KBM-7 (cell line): ENCODE results near the gene TCHP.

ENCODE experiments used
- DNase-seq: peaks from one replicate; pipeline ENCODE4 v3.0.0-alpha.2; 2015
- in situ Hi-C: fragments of 300-500 bp; cut with MboI; formaldehyde crosslinking; loops from 2 replicates; pipeline ENCODE4 v1.14.3; 2020; ENCODE audit warnings: low sequenced_read_pairs, low pct_unique_long_range_greater_than_20kb, mixed read lengths

The TCHP gene

DNA sequence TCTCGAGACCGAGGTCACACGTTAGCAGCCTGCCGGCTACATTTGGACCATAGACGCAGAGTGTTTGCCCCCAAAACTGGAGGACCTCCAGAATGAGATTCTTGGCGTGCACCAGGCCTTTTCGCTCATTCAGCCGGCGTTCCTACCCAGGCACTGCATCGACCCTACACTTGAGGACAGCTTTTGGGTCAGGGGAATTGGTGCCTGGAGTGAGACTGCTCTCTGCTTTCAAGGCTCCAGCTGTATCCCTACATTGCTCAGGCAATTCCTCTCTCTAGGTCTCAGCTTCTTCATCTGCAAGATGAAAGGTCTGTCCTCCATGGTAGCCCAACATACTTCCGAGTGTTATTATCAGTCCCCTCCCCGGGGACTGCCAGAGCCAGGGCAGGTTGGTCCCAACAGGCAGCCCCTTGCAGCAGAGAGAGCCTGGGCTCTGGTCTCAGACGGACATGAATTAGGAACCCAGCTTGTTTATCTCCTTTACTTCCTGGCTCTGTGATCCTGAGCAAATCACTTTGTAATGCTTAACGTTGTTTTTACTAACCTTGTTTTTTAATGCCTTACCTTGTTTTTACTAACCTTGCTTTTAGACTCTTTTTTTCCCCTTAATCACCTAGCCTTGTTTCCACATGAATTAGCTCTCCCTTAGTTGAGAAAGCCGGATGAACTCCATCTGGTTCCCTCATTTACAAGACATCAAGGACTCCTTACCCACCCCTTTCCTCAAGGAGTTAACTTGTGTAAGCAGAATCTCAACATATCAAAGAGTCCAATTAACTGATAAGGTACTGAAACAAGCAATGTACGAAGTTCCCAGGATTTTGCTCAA is 892 bp downstream of the TCHP start:
- in situ Hi-C loops = no loop called here
- peak; percentile 34 for DNase-seq

DNA sequence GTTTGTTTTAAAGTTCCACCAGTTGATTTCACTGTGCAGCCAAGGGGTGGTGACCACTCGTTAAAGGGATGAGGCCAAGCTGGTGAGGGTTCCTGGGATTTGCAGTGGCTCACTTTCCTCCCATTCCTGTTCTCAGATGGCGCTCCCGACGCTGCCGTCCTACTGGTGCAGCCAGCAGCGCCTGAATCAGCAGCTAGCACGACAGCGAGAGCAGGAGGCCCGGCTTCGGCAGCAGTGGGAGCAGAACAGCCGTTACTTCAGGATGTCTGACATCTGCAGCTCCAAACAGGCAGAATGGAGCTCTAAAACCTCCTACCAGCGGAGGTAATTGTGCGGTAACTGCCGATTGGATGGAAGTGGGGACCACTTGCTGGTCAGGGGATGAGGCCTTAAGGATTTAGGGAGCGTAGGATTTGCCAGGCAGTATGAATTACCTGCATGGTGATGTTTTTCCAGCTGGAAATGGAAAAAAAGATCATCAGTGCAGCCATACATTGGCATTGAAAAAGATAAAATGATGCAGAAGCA is 2.9 kb downstream of the TCHP start:
- in situ Hi-C loops = no loop called here
- no peak for DNase-seq

DNA sequence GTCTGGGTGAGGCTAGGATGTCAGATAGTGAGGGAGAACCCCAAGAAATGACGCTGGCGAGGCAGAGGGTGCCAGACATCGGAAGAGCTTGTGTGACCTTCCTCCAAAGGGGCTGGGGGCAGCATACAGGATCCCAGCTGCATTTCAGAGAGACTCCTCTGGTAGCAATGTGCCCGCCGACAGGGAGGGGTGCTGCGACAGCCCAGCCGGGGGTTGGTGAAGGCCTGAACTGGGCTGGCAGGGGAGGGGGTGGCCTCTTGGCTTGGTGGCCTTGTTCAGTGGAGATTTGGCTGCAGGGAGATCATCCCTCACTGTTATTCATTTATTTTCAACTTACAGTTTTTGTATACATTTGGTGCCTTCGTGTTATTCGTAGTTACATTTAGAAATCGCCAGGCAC is 5.2 kb downstream of the TCHP start:
- in situ Hi-C loops = no loop called here
- no peak for DNase-seq

DNA sequence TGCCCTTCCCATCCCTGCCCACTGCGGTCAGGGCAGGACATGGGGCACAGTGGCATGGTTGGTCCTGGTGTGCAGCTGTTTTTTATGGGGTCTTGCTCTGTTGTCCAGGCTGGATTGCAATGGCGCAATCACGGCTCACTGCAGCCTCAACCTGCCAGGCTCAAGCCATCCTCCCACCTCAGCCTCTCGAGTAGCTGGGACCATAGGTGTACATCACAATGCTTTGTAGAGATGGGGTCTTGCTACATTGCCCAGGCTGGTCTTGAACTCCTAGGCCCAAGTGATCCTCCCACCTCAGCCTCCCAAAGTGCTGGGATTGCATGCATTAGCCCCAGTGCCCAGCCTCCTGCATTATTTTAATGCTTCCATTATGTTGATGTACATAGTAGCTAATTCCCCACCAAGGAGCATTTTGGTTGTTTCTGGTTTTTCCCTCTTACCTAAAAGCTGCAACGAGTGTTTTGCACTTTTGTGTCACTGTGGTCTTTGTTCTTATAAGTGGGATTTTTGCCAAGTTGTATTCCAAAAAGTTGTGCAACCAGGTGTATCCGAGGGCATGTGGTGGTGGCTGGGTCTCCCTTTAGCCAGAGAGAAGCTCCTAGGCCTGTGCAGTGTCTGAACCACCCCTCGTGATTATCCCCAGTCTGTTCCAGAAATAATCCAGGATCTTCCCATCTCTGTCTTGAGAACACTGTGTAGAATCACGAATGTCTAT is 10.3 kb downstream of the TCHP start:
- no peak for DNase-seq
- in situ Hi-C loops = no loop called here

DNA sequence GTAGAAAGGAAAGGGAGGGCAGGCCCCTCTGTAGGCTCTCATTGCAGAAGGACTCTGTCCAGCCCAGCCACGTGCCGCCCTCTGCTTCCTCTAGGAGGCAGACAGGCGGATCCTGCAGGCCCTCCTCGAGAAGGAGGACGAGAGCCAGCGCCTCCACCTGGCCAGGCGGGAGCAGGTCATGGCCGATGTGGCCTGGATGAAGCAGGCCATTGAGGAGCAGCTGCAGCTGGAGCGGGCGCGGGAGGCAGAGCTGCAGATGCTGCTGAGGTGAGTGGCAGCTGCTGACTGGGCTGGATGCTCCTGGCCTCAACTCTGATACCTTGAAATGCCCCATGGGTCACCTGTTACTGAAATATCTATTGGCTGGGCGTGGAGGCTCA is 10.9 kb downstream of the TCHP start:
- in situ Hi-C loops = no loop called here
- DNase-seq = peak; percentile 57

DNA sequence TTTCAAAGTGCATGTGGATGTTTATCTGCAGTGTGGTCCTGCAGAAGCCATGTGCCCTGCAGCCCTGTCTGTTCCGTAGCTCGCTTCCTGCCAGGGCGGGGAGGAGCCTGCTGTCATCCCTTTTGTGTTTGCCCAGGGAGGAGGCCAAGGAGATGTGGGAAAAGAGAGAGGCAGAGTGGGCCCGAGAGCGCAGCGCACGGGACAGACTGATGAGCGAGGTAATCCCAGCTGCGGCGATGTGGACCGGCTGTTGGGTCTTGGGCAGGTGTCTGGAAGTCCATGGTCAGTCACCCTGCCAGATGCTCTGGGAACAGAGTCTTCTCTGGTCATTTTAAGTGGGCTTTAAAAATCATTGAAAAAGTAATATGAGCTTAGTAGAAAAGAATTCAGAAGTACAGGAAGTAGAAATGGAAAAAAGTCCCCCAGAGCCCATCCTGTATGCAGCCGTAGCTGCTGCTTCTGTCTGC is 12.8 kb downstream of the TCHP start:
- in situ Hi-C loops = no loop called here
- no peak for DNase-seq

DNA sequence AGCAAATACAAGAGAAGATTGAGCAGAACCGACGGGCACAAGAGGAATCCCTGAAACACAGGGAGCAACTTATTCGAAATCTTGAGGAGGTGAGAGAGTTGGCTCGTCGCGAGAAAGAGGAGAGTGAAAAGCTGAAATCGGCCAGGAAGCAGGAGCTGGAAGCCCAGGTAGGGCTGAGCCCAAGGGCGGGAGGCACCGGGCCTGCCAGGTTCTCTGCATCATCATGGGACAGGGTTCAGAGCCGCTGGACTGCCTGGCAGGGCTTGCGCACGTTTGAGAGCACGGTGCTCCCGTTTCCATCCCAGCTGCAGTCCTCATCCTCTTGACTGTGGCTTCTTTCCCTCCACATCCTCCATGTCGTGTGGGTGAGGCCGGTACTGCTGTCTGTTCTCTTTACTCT is 14.4 kb downstream of the TCHP start:
- in situ Hi-C loops = no loop called here
- DNase-seq = no peak

DNA sequence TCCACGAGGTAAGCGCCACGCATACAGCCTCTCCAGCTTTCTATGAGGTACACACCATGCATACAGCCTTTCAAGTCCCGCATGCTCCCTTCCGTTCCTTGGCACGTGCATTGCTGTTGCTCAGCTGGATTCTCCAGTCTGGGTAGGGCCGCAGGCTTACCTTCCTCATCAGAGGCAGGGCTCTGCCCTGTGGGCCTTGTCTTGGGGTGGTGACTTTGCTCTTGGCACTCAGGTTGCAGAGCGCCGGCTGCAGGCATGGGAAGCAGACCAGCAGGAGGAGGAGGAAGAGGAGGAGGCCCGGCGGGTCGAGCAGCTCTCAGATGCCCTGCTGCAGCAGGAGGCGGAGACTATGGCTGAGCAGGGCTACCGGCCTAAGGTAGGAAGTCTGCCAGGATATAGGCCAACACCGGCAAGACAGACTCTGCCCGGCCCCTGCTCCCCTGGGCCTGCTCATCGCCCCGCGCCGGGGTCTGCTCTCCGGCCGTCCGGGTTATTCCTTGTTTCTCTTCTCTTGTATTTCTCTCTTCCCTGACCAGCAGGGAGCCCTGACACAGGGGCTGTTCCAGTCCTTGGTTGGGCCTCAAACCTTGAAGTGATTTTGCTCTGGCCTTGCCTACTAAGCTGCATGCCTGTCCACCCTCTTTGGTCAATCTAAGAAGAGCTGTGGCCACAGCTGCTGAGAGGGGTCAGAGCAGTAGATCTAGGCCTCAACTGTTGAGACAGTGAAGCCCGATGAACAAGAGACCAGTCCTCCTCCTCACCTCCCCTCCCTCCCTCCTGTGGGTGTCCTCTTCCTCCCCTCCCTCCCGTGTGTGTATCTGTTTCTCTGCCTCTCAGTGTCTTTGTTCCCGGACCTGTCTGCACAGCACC is 15.3 kb downstream of the TCHP start:
- in situ Hi-C loops = no loop called here
- no peak for DNase-seq

DNA sequence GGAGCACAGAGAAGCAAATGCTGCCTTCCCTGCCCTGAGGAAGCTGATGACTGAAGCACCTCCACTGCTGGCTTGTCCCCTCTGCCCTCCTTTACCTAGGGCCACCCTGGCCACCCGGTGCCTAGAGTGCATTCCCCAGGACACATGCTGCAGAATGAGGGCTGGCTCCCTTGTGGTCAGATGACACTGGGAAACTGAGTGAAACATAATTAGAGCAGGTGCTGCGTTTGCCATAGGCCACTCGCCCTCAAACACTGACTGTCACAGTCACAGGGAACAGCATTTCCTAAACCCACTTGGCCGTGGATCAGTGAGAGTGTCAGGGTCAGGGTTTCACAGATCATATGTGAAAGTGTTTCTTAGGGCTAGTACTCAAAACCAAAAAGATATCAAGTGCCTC is 16.0 kb downstream of the TCHP start:
- in situ Hi-C loops = no loop called here
- no peak for DNase-seq

DNA sequence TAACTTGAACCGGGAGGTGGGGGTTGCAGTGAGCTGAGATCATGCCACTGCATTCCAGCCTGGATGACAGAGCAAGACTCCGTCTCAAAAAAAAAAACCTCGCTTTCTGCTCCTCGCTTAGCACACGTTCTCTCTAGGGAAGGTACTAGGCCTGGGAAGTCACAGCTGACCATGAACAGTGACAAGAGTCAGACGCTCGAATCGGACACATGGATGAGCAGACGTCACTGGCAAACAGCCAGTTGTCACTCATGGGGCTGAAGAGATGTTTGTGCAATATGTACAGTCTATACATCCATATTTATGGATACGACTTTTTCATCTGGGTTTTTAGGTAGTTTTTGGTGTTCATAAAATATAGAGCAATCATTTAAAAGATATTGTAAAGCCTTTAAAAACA is 19.4 kb downstream of the TCHP start:
- in situ Hi-C loops = no loop called here
- no peak for DNase-seq

DNA sequence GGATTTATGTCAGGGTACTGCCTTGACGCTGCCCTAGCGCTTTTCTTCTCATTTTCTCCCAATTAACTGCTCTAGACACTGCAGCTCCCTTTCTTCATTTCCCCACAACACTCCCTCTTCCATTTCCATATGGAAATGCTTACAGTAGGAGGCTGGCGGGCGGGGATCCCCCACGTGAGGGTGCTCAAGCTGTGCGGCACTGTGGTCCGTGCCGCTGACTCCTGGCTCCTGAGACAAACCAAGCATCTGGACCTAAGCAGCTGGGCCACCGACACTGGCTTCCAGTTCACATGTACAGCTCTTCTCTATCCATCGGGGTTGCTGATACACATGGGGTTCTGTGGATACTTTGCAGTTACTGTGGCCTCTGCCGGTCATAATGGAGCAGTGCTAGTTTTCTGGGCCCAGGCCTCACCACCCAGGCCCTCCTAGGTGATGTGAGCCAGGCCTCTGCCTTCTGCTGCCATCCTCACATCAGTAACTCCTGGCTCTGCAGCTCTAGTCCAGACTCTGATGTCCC is 20.2 kb downstream of the TCHP start:
- DNase-seq = no peak
- in situ Hi-C loops = no loop called here

DNA sequence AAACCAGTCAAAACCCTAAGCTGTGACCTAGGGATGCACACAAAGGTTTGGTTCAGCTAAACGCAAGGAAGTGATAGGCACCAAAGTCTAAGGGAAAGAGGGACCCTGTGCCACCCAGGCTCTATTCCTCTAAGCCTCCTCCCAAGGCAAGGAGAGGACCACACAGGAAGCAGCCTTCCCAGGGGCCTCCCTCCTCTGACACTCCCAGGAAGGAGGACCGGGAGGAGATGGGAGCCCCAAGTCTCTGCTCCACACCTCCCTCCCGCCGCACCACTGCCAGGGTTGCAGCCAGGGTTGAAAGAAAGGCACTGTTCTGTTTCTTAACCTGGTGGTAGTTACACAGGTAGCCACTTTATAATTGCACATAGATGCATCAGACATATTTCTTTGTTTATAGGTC is 21.9 kb downstream of the TCHP start:
- no peak for DNase-seq
- in situ Hi-C loops = no loop called here

DNA sequence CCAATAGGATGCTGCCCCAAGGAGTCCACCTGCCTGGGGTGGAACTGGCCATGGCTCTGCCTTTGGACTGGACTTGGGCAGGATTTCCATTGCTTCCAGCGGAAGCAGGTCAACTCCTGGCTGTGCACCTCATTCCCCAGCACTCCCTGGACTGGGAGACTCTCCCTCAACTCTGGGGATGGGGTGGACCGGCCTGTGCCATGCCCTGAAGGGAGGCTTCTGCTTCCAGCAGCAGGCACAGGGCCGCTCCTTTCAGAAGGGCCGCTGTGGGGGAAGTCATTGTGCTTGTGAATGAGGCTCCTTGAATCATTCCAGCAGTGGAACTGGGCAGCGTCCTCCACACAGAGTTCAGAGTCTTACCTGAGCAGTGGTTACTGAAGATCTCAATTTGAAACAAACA is 23.0 kb downstream of the TCHP start:
- DNase-seq = no peak
- in situ Hi-C loops = no loop called here

DNA sequence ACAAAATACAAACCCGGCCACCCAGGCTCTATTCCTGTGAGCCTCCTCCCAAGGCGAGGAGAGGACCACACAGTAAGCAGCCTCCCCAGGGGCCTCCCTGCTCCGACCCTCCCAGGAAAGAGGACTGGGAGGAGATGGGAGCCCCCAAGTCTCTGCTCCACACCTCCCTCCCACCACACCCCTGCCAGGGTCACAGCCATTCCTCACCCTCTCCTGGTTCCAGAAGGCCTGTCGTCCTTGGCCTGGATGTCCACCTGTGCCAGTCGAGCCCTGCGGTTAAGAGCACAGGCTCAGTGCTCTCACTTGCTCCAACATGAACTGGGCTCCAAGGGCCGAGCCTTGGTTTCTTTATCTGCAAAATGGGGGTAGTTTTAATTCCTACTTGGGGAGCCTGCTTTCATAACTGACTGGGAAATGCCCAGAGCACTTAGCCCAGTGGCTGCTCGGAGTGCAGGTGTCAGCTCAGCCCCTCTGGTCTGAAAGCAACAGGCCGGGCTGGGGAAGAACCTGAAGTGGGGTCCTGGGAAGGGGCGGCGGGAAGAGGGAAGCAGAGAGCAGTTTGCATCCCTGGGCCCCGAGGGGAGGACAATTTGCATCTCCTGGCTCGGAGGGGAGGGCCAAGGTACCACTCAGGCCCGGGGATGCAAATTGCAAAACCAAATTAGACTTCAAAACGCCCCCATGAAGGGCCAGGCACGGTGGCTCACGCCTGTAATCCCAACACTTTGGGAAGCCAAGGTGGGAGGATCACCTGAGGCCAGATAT is 23.6 kb downstream of the TCHP start:
- in situ Hi-C loops = no loop called here
- no peak for DNase-seq

DNA sequence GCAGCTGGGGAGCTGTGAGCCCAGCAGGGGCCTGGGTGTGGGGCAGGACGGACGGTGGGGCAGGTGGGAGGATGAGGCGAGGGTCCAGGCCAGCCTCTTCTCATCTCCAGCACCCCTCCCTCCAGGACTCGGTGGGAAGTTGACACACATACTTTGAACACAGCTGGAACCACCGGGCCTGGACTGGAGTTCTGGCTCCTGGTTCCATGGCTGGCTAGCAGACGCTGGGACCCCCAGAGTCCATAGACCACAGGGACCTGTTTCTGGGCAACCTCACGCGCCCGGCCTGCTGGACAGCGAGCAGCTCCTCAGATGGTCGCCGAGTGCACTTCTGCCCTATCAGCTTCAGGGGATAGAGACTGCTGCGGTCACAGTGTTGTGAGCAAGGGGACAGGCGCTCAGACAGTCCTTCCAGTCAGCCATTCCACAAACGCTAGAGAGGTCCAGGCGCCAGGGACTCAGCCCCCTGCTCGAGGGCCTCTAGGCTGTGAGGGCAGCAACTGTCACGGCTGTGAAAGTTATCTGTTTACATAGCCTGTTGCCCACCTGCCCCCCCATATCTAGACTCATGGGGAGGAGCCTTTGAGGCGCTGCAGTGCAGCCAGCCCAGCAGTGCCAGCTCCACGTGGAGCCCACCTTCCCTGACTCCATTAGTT is 25.2 kb downstream of the TCHP start:
- DNase-seq = no peak

DNA sequence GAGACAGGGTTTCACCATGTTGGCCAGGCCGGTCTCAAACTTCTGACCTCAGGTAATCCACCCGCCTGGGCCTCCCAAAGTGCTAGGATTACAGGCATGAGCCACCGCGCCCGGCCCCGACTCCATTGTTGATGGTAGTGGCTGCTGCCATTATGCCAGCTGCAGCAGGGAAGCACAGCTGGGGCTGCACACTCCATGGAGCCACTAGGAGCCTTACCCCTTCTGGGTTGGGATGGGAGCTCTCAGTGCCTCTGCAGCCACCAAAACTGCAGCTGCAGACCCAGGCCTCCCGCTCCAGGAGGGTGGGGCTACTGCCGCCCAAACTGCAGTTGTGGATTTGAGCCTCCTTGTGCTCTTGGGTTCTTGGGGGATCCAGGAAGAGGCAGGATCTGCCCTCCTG is 25.9 kb downstream of the TCHP start:
- no peak for DNase-seq
- in situ Hi-C loops = no loop called here

More for the DNA sequence above, 25.2 kb downstream of the TCHP start:
- in situ Hi-C loops = no loop called here

DNA sequence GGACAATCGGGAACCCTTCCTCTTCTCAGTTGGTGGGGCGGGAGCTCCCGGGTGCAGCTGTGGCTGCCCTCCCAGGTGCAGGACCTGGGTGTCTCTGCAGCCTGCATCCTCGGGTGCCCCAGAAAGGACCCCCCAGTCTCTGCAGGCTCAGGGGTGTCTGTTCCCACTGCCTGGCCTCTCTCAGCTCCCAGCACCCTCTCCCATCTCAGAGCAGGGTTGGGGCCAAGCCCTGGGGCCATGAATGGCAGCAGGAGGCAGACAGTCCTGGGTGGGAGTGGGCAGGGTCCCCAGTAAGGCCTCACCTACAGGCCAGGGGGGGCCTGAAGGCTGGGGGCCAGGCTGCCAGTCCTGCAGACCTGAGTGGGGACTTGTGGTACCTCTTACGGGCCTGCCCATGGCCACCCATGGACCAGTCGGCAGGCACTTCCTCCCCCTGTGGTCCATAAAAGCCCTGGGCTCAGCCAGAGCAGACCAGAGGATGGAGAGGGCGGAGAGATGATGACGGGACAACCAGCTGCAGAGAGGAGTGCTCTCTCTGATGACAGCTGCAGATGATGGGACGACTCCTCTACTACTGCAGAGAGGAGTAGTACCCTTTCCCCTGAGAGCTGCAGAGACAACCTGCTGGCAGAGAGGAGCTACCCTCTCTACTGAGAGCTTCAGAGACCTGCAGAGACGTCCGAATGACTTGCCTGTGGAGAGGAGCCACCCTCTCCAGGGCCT is 26.6 kb downstream of the TCHP start:
- in situ Hi-C loops = no loop called here
- no peak for DNase-seq

DNA sequence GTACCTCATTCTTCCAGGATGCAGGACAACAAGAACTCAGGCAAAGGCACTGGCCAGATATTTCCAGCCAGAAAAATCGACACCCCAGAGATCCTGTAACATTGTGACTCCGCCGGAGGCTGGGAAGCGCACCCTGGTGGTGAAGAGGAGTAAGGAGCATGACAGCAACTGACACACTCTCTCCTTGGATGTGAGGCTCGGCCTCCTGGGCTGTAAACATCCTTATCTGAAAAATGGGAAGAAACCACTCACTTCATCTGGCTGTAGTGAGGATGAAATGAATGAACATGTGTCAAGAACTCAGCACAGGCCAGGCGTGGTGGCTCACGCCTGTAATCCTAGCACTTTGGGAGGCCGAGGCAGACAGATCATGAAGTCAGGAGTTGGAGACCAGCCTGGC is 27.5 kb downstream of the TCHP start:
- DNase-seq = peak; percentile 38
- in situ Hi-C loops = no loop called here
